Nephron progenitor cell (in vitro differentiated cells): ENCODE results near the gene NLK.
"Not testable (repeated sequence)": the region's sequence is repeated elsewhere in the genome, so short reads cannot be mapped to it uniquely, and the experiment has no call there.

Experiments
- DNase-seq: peaks from one replicate; pipeline ENCODE4 v3.0.0; 2021
- H3K27ac Mint-ChIP-seq: 2 replicates; pipeline ENCODE4 v1.8.0; 2021; ENCODE audit warnings: mild to moderate bottlenecking, moderate library complexity, mixed read lengths
- H3K27me3 Mint-ChIP-seq: 2 replicates; pipeline ENCODE4 v1.8.0; 2021; ENCODE audit warnings: mild to moderate bottlenecking, low read depth, mixed read lengths; ENCODE audit not compliant: poor library complexity
- H3K36me3 Mint-ChIP-seq: 2 replicates; pipeline ENCODE4 v1.8.0; 2021; ENCODE audit warnings: low read depth, mixed read lengths
- H3K4me1 Mint-ChIP-seq: 2 replicates; pipeline ENCODE4 v1.8.0; 2021; ENCODE audit warnings: mixed read lengths
- H3K4me3 Mint-ChIP-seq: 2 replicates; pipeline ENCODE4 v1.8.0; 2021; ENCODE audit warnings: mild to moderate bottlenecking, moderate library complexity, mixed read lengths
- H3K9me3 Mint-ChIP-seq: 2 replicates; pipeline ENCODE4 v1.8.0; 2021; ENCODE audit warnings: mild to moderate bottlenecking, moderate library complexity, mixed read lengths
- CTCF ChIP-seq: fragments of 200-600 bp; sonication (generic); IDR thresholded peaks from 2 replicates; pipeline ENCODE4 v1.5.0; 2021; ENCODE audit warnings: antibody characterized with exemption

The NLK gene

GRCh38 chr17:28239271-28239624 is 196.8 kb downstream of the NLK start:
- Mint-ChIP-seq H3K4me1 (peaks cover 5% of the 10 kb centered on the region), H3K4me3 (no peak overlapping the region), H3K36me3 (no peaks in the 10 kb centered on the region), H3K27ac (no peak overlapping the region), H3K27me3 (peaks cover 30% of the 10 kb centered on the region), H3K9me3 (no peaks in the 10 kb centered on the region)
- no peak for DNase-seq
- no peak for TF ChIP-seq CTCF

- TF ChIP-seq CTCF = no peak
- DNase-seq = no peak
- peaks cover 34% of the 10 kb centered on the region for H3K27me3 Mint-ChIP-seq
- no peak overlapping the region for H3K4me3 Mint-ChIP-seq
- no peaks in the 10 kb centered on the region for H3K36me3 Mint-ChIP-seq
- H3K9me3 Mint-ChIP-seq = no peaks in the 10 kb centered on the region
- H3K27ac Mint-ChIP-seq = no peak overlapping the region
- H3K4me1 Mint-ChIP-seq = no peaks in the 10 kb centered on the region
Observed at GRCh38 chr17:28240688-28241340, 198.3 kb downstream of the NLK start.

- peaks cover 2% of the 10 kb centered on the region for H3K4me1 Mint-ChIP-seq
- no peak for TF ChIP-seq CTCF
- H3K4me3 Mint-ChIP-seq = no peak overlapping the region
- H3K27me3 Mint-ChIP-seq = peaks cover 34% of the 10 kb centered on the region
- H3K27ac Mint-ChIP-seq = no peak overlapping the region
- no peaks in the 10 kb centered on the region for H3K36me3 Mint-ChIP-seq
- H3K9me3 Mint-ChIP-seq = no peaks in the 10 kb centered on the region
- no peak for DNase-seq
Observed at GRCh38 chr17:28242791-28243190, 200.3 kb downstream of the NLK start.

- DNase-seq, H3K4me3 Mint-ChIP-seq, H3K27ac Mint-ChIP-seq, H3K9me3 Mint-ChIP-seq, H3K36me3 Mint-ChIP-seq, H3K4me1 Mint-ChIP-seq: not testable (repeated sequence)
- peaks cover 31% of the 10 kb centered on the region for H3K27me3 Mint-ChIP-seq
Observed at GRCh38 chr17:28243268-28243667, 200.8 kb downstream of the NLK start.

- Mint-ChIP-seq H3K4me3 (no peak overlapping the region), H3K27ac (no peak overlapping the region), H3K36me3 (no peaks in the 10 kb centered on the region), H3K27me3 (peaks cover 37% of the 10 kb centered on the region), H3K4me1 (peaks cover 12% of the 10 kb centered on the region), H3K9me3 (no peaks in the 10 kb centered on the region)
- TF ChIP-seq CTCF = no peak
- DNase-seq = no peak
Observed at GRCh38 chr17:28244446-28244845, 202.0 kb downstream of the NLK start.
